Inflammatory macrophage (primary cell): Measurements from ENCODE around the gene TNFRSF6B.

Source experiments
- DNase-seq, 2 donors: peaks; one replicate each; pipeline ENCODE4 v3.0.0-alpha.2; 2020 to 2022

TNFRSF6B gene

DNA sequence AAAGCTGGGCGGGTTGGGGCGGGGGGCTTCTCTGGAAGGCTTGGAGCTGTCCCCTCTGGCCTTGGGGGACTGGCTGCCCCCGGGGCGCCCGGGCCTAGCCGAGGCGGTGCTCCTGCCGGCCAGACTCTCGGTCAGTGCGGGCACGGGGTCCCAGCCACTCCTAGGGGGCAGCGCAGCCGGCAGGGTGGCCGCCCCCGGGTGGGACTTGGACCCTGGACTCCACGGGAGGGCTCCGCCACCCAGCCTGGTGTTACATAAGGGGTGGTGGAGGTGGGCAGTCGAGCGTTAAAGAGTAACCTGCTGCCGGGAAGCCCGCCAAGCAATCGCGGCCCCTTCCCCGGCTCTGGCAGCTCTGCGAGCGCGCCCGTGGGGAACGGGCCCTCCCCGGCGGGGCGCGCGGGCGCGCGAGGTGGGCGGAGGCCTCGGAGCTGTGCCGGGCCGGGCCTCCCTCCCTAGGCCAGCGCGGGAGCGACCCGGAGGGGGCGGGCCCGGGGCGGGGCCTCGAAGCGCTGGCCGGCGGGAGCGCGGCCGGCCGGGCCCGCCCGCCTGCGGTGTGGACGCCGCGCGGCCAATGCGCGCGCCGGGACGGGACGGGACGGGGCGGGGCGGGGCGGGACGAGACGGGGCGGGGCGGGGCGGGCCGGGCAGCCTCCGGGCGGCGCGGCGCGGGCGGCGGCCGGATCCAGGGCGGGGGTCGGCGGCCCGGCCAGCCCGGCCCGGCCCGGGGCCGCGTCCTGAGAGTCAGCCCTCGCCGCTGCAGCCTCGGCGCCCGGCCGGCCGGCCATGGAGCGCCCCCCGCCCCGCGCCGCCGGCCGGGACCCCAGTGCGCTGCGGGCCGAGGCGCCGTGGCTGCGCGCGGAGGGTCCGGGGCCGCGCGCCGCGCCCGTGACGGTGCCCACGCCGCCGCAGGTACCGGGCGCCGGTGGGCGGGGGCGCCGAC is 42.9 kb downstream of the TNFRSF6B start, which contains the start of gene SLC2A4RG:
Gene SLC2A4RG, plus strand, starts transcription at position 647 of the 940 bp plus-strand sequence. Its CDS starts 137 bp downstream, at position 784.
- peak; percentile 74 to 91 for DNase-seq

DNA sequence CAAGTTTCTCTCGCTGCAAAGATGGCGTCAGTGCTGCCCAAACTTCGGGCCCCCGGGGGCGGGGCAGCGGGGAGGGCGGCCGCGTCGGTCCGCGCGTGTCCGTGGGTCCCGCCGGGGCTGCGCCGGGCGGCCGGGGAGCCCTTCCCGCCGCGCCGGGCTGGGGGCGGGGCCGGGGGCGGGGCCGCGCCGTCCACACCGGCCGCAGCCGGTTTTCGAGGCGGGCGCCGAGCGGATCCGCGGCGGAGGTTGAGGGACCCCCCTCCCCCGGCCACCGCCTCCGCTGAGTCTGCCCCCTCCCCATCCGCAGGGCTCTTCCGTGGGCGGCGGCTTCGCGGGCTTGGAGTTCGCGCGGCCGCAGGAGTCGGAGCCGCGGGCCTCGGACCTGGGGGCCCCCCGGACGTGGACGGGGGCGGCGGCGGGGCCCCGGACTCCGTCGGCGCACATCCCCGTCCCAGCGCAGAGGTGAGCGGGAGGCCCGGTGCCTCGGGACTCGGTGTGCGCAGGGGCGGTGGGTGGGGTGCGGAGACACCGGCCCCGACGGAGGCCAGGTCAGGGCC is 43.7 kb downstream of the TNFRSF6B start:
- peak in 1 of 2 donors; percentile 15 for DNase-seq

DNA sequence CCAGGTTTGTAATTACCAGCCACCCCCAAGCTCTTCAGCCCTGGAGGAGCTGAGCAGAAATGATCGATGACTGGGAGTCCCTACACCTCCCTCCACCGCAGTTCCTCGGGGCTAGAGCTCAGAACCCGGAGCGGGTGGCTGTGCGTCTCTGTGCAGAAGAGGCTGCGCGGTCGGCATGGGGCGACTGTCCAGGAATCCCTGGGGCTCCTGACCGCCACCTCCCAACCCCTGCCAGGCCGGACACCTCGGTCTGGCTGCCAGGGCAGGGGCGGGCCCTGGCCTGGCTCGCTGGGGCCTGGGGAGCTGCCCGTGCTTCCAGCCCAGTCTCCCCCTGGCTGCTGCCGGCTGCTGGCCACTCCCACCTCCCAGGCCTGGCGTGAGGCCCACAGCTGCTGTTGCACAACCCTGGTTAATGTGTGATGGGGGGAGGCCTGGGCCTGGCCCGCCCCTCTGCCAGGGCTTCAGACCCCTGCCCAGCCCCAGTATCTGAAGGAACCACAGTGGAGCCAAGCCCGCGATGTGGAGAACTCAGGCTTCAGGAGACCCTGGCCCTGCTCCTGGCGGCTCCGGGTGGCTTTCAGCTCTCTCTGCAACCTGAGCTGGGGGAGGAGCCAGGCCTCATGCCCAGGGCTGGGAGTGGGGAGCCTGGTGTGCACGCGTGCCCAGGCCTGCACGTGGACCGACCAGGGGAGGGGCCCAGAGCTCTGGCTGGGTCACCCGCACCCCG is 44.3 kb downstream of the TNFRSF6B start:
- DNase-seq, result peak; percentile 44 to 51

DNA sequence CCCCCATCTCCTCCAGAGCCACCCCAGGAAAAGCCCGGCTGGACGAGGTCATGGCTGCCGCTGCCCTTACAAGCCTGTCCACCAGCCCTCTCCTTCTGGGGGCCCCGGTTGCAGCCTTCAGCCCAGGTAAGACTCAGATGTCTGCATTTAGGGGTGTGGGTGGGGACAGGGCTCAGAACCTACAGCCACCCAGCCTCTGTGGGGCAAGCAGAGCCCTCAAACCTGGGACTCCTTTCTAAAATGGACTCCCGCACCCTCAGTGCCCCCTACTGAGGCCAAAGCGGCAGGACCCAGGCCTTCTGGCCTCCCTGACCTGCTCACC is 44.9 kb downstream of the TNFRSF6B start:
- DNase-seq, result no peak

DNA sequence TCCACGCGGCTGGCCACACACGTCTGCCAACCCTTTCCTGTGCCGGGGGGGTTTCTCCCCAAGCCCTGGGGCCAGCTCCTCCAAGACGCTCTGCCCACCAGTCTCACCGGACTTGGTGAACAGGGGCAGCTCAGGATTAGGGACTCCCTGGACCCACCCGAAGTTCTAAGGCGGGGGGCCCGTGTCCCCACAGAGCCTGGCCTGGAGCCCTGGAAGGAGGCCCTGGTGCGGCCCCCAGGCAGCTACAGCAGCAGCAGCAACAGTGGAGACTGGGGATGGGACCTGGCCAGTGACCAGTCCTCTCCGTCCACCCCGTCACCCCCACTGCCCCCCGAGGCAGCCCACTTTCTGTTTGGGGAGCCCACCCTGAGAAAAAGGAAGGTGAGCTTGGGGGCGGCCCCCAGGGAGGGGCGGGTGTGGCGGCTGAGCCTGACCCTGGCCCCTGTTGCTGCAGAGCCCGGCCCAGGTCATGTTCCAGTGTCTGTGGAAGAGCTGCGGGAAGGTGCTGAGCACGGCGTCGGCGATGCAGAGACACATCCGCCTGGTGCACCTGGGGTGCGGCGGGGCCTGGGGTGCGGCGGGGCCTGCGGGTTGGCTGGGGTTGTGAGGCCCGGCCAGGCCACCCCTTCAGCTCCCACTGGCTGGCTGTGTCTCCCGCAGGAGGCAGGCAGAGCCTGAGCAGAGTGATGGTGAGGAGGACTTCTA is 45.4 kb downstream of the TNFRSF6B start:
- no peak for DNase-seq

DNA sequence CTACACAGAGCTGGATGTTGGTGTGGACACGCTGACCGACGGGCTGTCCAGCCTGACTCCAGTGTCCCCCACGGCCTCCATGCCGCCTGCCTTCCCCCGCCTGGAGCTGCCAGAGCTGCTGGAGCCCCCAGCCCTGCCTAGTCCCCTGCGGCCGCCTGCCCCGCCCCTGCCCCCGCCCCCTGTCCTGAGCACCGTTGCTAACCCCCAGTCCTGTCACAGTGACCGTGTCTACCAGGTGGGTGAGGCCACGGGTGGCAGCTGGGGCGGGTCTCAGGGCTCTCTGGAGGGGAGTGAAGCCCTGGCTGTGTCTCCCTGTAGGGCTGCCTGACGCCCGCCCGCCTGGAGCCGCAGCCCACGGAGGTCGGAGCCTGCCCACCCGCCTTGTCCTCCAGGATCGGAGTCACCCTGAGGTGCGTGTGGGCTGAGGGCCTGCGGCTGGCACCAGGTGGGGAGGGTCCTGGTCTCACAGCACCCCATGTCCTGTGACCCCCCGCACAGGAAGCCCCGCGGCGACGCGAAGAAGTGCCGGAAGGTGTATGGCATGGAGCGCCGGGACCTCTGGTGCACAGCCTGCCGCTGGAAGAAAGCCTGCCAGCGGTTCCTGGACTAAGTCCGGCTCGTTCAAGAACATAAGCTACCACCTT is 46.1 kb downstream of the TNFRSF6B start:
- no peak for DNase-seq

DNA sequence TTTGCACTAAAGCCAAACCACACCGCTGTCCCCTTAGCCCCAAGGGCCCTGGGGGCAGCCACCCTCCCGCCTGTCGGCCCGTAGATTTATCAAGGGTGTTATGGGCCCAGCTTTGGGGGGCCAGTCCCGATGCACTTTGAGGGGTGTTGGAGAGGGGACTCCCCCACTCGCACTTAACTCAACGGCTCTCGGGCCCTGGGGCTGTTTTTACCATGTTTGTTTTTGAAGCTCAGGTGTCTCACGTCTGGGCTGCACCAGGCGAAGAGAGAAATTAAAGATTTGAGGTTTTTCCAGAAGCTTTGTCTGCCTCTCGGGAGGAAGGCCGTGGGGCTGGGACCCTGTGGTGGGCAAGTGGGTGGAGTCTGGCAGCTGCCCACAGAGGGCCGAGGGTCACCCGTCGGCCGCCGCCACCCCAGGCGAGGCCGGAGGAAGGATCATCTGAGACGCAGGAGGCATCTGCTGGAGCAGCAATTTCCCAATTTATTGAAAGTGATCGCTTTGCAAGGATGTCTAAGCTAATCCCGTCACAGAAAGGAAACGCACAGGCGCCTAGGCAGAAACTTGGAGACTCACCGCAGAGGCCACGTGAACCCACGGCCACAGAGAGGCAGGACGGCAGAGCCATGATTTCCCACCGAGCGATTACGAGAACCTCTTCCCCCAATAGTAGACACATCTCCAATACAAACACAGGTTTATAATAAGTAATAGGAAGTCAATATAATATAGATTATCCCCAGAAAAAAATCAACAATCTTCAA is 46.9 kb downstream of the TNFRSF6B start:
- no peak for DNase-seq

DNA sequence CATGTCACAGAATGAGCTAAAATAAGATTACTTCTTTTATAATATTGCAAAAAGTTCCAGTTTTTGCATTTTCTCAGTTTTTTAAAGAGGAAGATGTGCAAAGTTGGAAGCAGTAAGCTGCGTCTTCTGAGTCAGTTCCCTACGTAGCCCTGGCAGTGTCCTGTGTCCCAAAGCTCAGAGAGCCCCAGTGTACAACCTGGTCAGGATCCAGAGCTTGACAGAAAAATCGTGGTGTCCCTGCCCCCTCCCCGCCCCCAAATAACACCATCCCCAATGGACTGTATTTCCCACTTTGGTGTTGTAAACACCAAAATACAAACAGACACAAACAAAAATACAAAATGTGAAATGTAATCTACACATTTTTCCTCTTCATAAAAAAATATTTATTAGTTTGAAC is 47.7 kb downstream of the TNFRSF6B start:
- DNase-seq, result no peak

DNA sequence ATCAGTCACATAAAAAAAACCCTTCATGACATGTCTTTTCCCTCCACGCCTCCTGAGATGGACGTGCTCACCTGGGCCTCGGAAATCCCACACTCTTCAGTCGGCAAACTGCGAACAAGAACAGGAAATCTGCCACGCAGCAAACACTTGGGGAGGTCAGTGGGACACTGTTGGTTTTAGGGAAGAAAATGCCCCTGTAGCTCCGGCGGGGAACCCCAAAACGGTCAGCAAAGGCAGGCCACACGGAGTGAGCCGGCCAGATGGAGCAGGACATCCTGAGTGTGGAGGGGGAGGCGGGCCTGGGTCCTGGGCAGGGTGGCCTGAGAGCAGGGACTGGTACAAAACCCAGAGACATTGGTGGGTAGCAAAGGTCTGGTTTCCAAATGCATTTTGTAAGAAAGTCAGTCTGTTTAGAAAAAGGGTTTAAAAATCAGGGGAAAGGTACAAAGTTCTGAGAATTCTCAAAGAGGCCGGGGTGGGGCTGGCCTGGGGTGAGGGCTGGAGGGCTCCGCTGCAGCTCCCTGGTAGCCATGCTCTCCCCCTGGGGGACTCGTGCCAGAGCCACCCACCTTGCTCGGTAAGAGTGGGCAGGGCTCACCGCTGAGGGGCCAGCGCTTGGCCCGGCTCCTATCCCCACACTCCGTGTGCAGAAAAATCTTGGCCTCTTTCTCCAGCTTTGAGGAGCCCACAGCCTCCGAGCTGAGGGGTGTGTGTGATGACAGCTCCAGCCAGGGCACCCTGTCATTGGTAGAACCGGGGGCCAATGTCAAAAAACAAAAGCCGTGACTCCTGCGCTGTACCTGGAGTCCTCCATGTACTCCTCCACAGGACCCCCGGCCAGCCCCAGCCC is 48.3 kb downstream of the TNFRSF6B start:
- DNase-seq, result no peak

DNA sequence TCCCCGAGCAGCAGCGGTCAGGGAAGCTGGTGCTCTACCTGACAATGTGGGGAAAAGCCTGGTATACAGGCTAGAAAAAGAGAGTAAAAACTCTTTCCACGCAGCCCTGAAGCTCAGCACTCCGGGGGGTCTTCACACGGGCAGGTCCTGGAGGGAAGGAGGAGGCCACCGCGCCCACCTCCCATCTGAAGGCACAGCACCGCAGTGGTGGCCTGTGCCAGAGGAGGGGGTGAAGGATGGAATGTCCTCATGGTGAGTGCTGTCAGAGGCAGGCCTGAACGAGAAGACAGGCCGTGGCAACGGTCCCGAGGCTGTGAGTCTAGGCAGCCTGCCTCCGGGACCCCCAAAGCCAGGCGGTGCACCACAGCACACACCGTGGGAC is 49.0 kb downstream of the TNFRSF6B start:
- no peak for DNase-seq

DNA sequence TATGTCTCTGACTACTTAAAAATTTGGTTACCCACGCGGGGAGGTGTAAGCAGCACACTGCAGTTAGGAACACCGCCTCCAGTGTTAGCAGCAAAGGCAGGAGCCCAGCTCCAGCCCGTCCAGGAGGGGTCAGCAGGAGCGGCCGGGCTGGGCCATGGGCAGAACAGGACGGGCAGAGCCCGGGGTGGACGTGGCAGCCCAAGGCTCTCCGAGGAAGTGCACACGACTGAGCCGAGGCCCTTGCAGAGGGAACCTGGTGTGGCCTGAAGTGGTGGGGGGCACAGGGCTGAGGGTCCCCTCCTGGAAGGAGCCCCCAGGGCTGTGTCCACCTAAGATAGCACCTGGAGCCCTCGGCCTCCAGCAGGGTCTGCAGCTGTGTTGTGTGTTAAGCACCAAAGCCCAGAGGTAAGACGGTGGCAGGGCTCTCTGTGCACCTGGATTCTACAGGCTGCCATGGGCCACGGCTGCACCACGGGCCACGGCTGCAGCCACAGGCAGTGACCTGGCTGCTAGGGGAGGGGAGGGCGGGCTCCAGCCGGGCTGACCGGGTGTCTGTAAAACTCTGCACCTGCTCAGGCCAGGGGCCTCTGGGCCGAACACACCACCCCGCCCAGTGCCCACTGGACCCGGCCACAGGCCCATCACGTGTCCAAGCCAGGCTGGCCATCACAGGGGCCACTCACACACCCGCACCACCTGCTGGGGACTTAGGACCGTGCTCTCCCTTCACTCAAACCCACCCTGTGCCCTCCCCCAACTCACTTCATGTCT is 49.7 kb downstream of the TNFRSF6B start:
- no peak for DNase-seq

DNA sequence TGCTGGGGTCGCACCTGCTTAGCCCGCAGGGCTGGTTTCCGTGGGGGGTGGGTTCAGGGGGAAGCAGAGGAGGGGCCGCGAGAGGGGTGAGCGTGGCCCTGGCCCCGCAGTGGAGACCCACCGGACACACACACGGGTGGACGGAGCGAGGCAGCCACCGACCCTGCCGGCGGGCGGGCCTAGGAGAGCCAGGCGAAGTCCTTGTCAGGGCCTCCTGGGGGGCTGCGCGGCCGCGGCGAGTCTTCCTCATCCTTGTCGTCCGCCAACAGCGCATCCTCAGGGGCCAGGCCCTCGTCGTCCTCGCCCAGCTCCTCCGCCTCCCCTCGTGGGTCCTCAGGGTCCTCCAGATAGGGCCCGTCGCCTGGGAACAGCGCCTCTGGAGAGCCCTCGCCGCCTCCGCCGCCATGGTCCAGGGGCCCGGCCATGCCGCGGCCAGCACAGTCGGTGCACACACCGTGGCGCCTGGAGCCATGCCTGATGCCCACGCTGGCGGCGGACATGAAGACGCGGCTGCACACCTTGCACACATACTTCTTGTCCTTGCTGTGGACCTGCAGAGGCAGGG is 50.4 kb downstream of the TNFRSF6B start:
- no peak for DNase-seq

DNA sequence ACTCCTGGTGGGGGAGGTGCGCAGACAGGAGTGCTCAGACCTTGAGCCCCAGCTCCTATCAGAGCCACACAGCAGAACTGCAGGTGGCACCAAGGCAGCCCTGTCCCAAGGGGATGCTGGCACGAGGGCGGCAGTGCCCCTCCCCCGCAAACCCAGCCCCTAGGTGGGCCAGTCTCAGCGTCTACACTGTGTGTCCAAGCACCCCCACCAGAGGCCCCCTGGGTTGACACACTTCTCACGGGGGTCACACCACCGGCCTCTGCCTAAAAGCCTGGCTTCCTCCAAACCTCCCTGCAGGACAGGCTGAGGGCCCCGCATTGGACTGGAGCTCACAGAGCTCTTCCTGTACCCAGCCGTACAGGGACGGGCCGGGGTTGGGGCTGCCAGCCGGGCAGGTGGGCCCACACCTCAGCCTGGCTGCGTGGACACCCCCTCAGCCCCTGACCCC is 51.2 kb downstream of the TNFRSF6B start:
- DNase-seq, result no peak
